Breast epithelium (tissue), 4 donors: ENCODE data around the gene RPAIN. TPM values are rescaled to one million over a fixed set of nuclear protein-coding genes. Genes with fewer than 3 reads are reported as not detected.
"Not testable (repeated sequence)": the region's sequence is repeated elsewhere in the genome, so short reads cannot be mapped to it uniquely, and the experiment has no call there.

Source experiments
- DNase-seq, 2 donors: peaks; one replicate each; pipeline ENCODE4 v3.0.0-alpha.2; 2019; ENCODE audit warnings: low spot score in 2 of 2
- H3K27ac ChIP-seq, 2 donors: fragments of 200-600 bp; sonication (generic) in 1 of 2; one replicate each; pipeline ENCODE4 v1.5.1; 2016 to 2019; ENCODE audit warnings: mild to moderate bottlenecking in 1 of 2
- H3K27me3 ChIP-seq, 2 donors: fragments of 200-600 bp; sonication (generic) in 1 of 2; one replicate each; pipeline versions ENCODE4 v1.5.1 to v1.6.0; 2017 to 2019; ENCODE audit warnings: control low read depth in 1 of 2, mild to moderate bottlenecking in 1 of 2
- H3K36me3 ChIP-seq: fragments of 200-600 bp; one replicate; pipeline ENCODE4 v1.5.1; 2019
- H3K4me1 ChIP-seq, 2 donors: fragments of 200-600 bp; sonication (generic); one replicate each; pipeline ENCODE4 v1.5.1; 2016 to 2019; ENCODE audit warnings: control low read depth in 1 of 2
- H3K4me3 ChIP-seq, 3 donors: fragments of 200-600 bp; sonication (generic); 1 replicate in 2 of 3; 2 replicates in 1 of 3; pipeline ENCODE4 v1.5.1; 2016 to 2019; ENCODE audit warnings: mild to moderate bottlenecking in 3 of 3, moderate library complexity in 2 of 3
- H3K9me3 ChIP-seq, 2 donors: fragments of 200-600 bp; sonication (generic) in 1 of 2; one replicate each; pipeline ENCODE4 v1.5.1; 2016 to 2019; ENCODE audit warnings: control low read depth in 1 of 2
- CTCF ChIP-seq, 3 donors: fragments of 450-650 bp; IDR thresholded peaks; one replicate each; pipeline ENCODE4 v1.5.1; 2016 to 2017; ENCODE audit warnings: antibody characterized with exemption in 3 of 3, mild to moderate bottlenecking in 3 of 3, moderate library complexity in 3 of 3
- POLR2A ChIP-seq: fragments of 450-650 bp; IDR thresholded peaks from one replicate; pipeline ENCODE4 v1.6.1; 2016; ENCODE audit warnings: antibody characterized with exemption, mild to moderate bottlenecking, moderate library complexity
- POLR2AphosphoS5 ChIP-seq, 3 donors: sonication (generic); formaldehyde crosslinking; IDR thresholded peaks; one replicate each; pipeline ENCODE4 v1.6.1; 2017; ENCODE audit warnings: antibody characterized with exemption in 3 of 3
- intact Hi-C: fragments of 100-400 bp; cut with DNase I; formaldehyde crosslinking; loops from one replicate; pipeline ENCODE4 v1.15.1; 2023; ENCODE audit warnings: low total_unique reads
- total RNA-seq, 3 donors: library from RNA; depleted of rRNA; stranded (reverse); fragments of >200 nt; gene quantifications; one replicate each; pipeline ENCODE4 v1.1.0, GENCODE V29; 2016

Gene RPAIN
- total RNA-seq, 3 donors from 2014 or later, result 38.4 to 52.1 (median 50.8) TPM

GRCh38 chr17:5434984-5435383 lies 15.0 kb downstream of the RPAIN start:
- no peaks in the 10 kb centered on the region for H3K9me3 ChIP-seq
- no peaks in the 10 kb centered on the region for H3K36me3 ChIP-seq
- DNase-seq, result no peak
- TF ChIP-seq POLR2A, result no peak
- TF ChIP-seq POLR2AphosphoS5 (IDR thresholded peaks at IDR 0.05), result no peak
- TF ChIP-seq CTCF (IDR thresholded peaks at IDR 0.05), result no peak
- H3K27ac ChIP-seq, result no peak overlapping the region
- intact Hi-C loops, result loop anchor here (10.0 kb wide), 1 partner anchor 1610 kb away; no protein-coding TSS in a partner anchor
- peaks cover 0 to 10% of the 10 kb centered on the region in 2 donors for H3K4me1 ChIP-seq
- no peaks in the 10 kb centered on the region for H3K27me3 ChIP-seq
- no peak overlapping the region for H3K4me3 ChIP-seq

DNA sequence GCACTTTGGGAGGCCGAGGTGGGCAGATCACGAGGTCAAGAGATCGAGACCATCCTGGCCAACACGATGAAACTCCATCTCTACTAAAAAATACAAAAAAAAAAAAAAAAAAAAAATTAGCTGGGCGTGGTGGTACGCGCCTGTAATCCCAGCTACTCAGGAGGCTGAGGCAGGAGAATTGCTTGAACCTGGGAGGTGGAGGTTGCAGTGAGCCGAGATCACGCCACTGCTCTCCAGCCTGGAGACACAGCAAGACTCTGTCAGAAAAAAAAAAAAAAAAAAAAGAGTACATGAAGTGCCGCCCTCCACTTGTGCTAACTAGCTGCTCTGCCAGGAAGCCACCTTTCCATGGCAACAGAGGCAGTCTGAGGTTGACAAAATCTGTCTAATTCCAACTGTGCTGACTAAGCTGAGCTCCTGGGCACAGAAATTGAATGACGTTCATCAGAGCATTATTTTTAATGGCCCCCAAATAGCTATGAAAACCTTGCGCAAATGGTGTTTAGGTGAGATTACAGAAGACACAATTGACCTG lies 15.9 kb downstream of the RPAIN start:
- DNase-seq, H3K27ac ChIP-seq, H3K27me3 ChIP-seq, H3K4me1 ChIP-seq, H3K9me3 ChIP-seq, H3K36me3 ChIP-seq, H3K4me3 ChIP-seq: not testable (repeated sequence)
- intact Hi-C loops, result loop anchor here (10.0 kb wide), 1 partner anchor 1611 kb away; no protein-coding TSS in a partner anchor

DNA sequence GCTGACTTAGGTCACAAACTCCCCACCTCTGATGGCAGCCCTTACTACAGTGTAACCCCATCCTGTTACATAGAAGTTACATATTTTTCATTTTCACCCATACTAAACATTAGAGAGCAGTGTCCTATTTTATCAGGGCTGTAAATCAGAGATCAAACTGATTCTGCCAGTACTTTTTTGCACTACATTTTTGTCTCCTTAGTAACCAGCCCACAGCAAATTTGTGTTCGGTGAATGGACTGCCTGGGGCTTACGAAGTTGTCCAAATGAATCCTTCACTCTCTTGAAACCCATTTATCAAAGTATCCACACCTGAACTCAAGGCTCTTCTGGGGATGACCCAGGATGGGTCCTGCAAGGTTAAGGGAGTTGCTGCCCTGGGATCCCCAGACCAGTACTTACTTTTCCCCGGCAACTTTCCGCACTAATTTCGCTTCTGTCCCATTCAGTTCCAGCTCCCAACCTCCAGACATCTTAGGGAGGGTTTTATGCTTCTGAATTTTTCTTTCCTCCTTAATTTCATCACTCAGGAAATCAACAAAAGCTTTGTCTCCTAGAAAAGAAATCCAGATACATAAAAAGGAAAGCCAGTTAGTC lies 17.8 kb downstream of the RPAIN start:
- Histone ChIP-seq H3K27me3 (no peaks in the 10 kb centered on the region), H3K4me1 (peaks cover 0 to 10% of the 10 kb centered on the region in 2 donors), H3K4me3 (peak overlapping the region; percentile 64 to 85 (median 80)), H3K36me3 (no peaks in the 10 kb centered on the region), H3K9me3 (no peaks in the 10 kb centered on the region), H3K27ac (peak overlapping the region; percentile 79 to 83)
- no peak for DNase-seq
- TF ChIP-seq CTCF (IDR thresholded peaks at IDR 0.05) (no peak), POLR2A (no peak), POLR2AphosphoS5 (IDR thresholded peaks at IDR 0.05) (no peak)
- intact Hi-C loops, result loop anchor here (10.0 kb wide), 1 partner anchor 1613 kb away; no protein-coding TSS in a partner anchor

GRCh38 chr17:5438716-5439445 lies 18.9 kb downstream of the RPAIN start, which contains the start of gene C1QBP:
C1QBP (minus strand) TSS chr17:5439155; CDS start chr17:5439073, 82 bp downstream.
- H3K27me3 ChIP-seq, result no peaks in the 10 kb centered on the region
- TF ChIP-seq POLR2AphosphoS5 (IDR thresholded peaks at IDR 0.05), result peak; percentile 42 to 63 (median 46)
- TF ChIP-seq CTCF (IDR thresholded peaks at IDR 0.05), result peak; percentile 95 to 99 (median 99)
- no peak for TF ChIP-seq POLR2A
- DNase-seq, result peak; percentile 83 to 93
- peak within 1 kb of the TSS; percentile 79 to 83 for H3K27ac ChIP-seq
- H3K4me1 ChIP-seq, result peaks cover 0 to 10% of the 10 kb centered on the region in 2 donors
- H3K9me3 ChIP-seq, result no peaks in the 10 kb centered on the region
- H3K36me3 ChIP-seq, result no peaks in the 10 kb centered on the region
- intact Hi-C loops, result loop anchor here (10.0 kb wide), 1 partner anchor 1614 kb away; no protein-coding TSS in a partner anchor
- peak within 1 kb of the TSS; percentile 64 to 85 (median 80) for H3K4me3 ChIP-seq

- Histone ChIP-seq H3K27me3 (no peaks in the 10 kb centered on the region), H3K36me3 (no peaks in the 10 kb centered on the region), H3K27ac (peak overlapping the region; percentile 79 to 83), H3K4me1 (peaks cover 0 to 10% of the 10 kb centered on the region in 2 donors), H3K9me3 (no peaks in the 10 kb centered on the region), H3K4me3 (peak overlapping the region; percentile 64 to 85 (median 80))
- intact Hi-C loops, result loop anchor here (10.0 kb wide), 1 partner anchor 1615 kb away; no protein-coding TSS in a partner anchor
- TF ChIP-seq CTCF (IDR thresholded peaks at IDR 0.05) (peak in 1 of 3 donors; percentile 51), POLR2AphosphoS5 (IDR thresholded peaks at IDR 0.05) (no peak), POLR2A (no peak)
- no peak for DNase-seq
These were observed 19.4 kb downstream of the RPAIN start for GRCh38 chr17:5439446-5439764.
